Stimulated activated CD4-positive, alpha-beta T cell treated with anti-CD3 and anti-CD28 coated beads, Interleukin-4, amount 100 ng/mL, for 48 hours (primary cell): ENCODE results near the gene DNAJC6.
"Not testable (repeated sequence)": the region's sequence is repeated elsewhere in the genome, so short reads cannot be mapped to it uniquely, and the experiment has no call there.

Experiments
- DNase-seq, 2 donors: peaks; one replicate each; pipeline ENCODE4 v3.0.0-alpha.2; 2020; ENCODE audit warnings: low read depth in 2 of 2

Gene DNAJC6

GRCh38 chr1:65429078-65429477, 119.7 kb downstream of the DNAJC6 start:
- no peak for DNase-seq

- DNase-seq, result no peak
Observed at GRCh38 chr1:65429806-65430205, 120.5 kb downstream of the DNAJC6 start.

- DNase-seq, result no peak
Observed at GRCh38 chr1:65431111-65431705, 121.9 kb downstream of the DNAJC6 start.

GRCh38 chr1:65432918-65433317, 123.6 kb downstream of the DNAJC6 start:
- no peak for DNase-seq

- DNase-seq, result no peak
Observed at GRCh38 chr1:65434255-65434654, 124.9 kb downstream of the DNAJC6 start.

- DNase-seq, result no peak
Observed at GRCh38 chr1:65434760-65435159, 125.4 kb downstream of the DNAJC6 start.

GRCh38 chr1:65435987-65436386, 126.6 kb downstream of the DNAJC6 start:
- DNase-seq, result no peak

GRCh38 chr1:65437616-65438015, 128.3 kb downstream of the DNAJC6 start:
- no peak for DNase-seq

GRCh38 chr1:65440322-65440900, 131.1 kb downstream of the DNAJC6 start:
- no peak for DNase-seq

- DNase-seq, result no peak
Observed at GRCh38 chr1:65440915-65441314, 131.6 kb downstream of the DNAJC6 start.

GRCh38 chr1:65441464-65441863, 132.1 kb downstream of the DNAJC6 start:
- DNase-seq, result no peak

- no peak for DNase-seq
Observed at GRCh38 chr1:65442442-65442841, 133.1 kb downstream of the DNAJC6 start.

- DNase-seq, result no peak
Observed at GRCh38 chr1:65443647-65444046, 134.3 kb downstream of the DNAJC6 start.

GRCh38 chr1:65444128-65444640, 134.8 kb downstream of the DNAJC6 start:
- DNase-seq, result no peak

- no peak for DNase-seq
Observed at GRCh38 chr1:65445837-65446236, 136.5 kb downstream of the DNAJC6 start.

GRCh38 chr1:65449214-65449823, 140.0 kb downstream of the DNAJC6 start:
- no peak for DNase-seq

GRCh38 chr1:65455678-65456077, 146.3 kb downstream of the DNAJC6 start:
- not testable (repeated sequence) for DNase-seq

GRCh38 chr1:65456481-65456880, 147.1 kb downstream of the DNAJC6 start:
- DNase-seq, result no peak

- no peak for DNase-seq
Observed at GRCh38 chr1:65457868-65458267, 148.5 kb downstream of the DNAJC6 start.

- DNase-seq, result no peak
Observed at GRCh38 chr1:65458730-65459396, 149.5 kb downstream of the DNAJC6 start.

- DNase-seq, result no peak
Observed at GRCh38 chr1:65459397-65459768, 150.0 kb downstream of the DNAJC6 start.
